GM12874 (cell line): Measurements from ENCODE around the gene MAFB.

Experiments
- CTCF ChIP-seq: IDR thresholded peaks from 2 replicates; pipeline ENCODE4 v1.5.1; 2011; ENCODE audit warnings: low read depth, mild to moderate bottlenecking, control low read depth, low read length, moderate library complexity; ENCODE audit not compliant: insufficient read depth

Gene MAFB

GRCh38 chr20:40691566-40692239 is 2.7 kb upstream of the MAFB start:
- no peak for TF ChIP-seq CTCF

GRCh38 chr20:40690836-40691565 is 2.0 kb upstream of the MAFB start:
- TF ChIP-seq CTCF = no peak

- TF ChIP-seq CTCF = peak; percentile 97
Observed at GRCh38 chr20:40689943-40690835, 1.2 kb upstream of the MAFB start.

- TF ChIP-seq CTCF = no peak
Observed at GRCh38 chr20:40688129-40689099, 622 bp downstream of the MAFB start.

GRCh38 chr20:40687384-40688128 is 1.5 kb downstream of the MAFB start:
- TF ChIP-seq CTCF = no peak

GRCh38 chr20:40686893-40687292 is 2.1 kb downstream of the MAFB start:
- no peak for TF ChIP-seq CTCF
